ENCODE data around the gene CACFD1. TPM values are rescaled to one million over a fixed set of nuclear protein-coding genes. Genes with fewer than 3 reads are reported as not detected.

The CACFD1 gene
- total RNA-seq, 1 experiment from 2014 or later, result 7.5 TPM

DNA sequence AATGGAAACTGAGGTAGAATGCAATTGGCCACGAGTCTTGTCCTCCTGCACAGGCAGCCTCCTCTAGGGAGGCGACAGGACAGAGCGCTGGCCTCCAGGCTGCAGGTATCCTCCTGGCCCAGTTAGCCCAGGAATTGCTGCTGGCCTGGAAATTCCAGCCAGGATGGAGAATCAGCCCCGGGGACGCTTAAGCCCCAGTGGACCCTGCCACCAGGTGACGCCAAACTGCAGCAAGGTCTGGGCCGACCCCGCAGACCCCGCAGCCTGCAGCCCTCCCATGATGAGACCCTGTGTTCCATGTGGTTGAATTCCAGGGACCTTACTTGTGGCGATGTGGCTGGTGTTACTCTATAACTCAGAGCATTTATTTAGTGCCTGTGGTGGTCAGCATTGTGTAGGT lies 7.3 kb downstream of the CACFD1 start:
- no peaks in the 10 kb centered on the region for H3K36me3 ChIP-seq (ENCODE audit: low read depth, low read length)
- ATAC-seq (no peak), DNase-seq (no peak)
- H3K9me3 ChIP-seq (ENCODE audit: low read length), result no peaks in the 10 kb centered on the region
- no peak overlapping the region for H3K9ac ChIP-seq (ENCODE audit: low read length)
- H3K4me3 ChIP-seq (ENCODE audit: low read length), result no peak overlapping the region
- ChIA-PET POLR2A (ENCODE audit: unreplicated experiment) (no interaction called here), CTCF (no interaction called here)
- no peaks in the 10 kb centered on the region for H3K9me2 ChIP-seq (replicated peaks; ENCODE audit: low read length)
- intact Hi-C loops (cut with micrococcal nuclease), result no loop called here
- H3K4me1 ChIP-seq (ENCODE audit: insufficient read depth, low read length), result no peaks in the 10 kb centered on the region
- no peak overlapping the region for H3K27ac ChIP-seq (ENCODE audit: low read length)
- no peaks in the 10 kb centered on the region for H3F3A ChIP-seq (ENCODE audit: low read length, unreplicated experiment)
- no peaks in the 10 kb centered on the region for H3K79me2 ChIP-seq (ENCODE audit: low read length)
- H3K27me3 ChIP-seq (ENCODE audit: low read length), result no peaks in the 10 kb centered on the region
- no peak overlapping the region for H2AFZ ChIP-seq (ENCODE audit: low read length)
- H4K20me1 ChIP-seq (ENCODE audit: low read length), result no peaks in the 10 kb centered on the region
- no peak overlapping the region for H3K4me2 ChIP-seq (ENCODE audit: low read length)
- BruUV-seq (replicated peaks), result no TSS peak
- TF ChIP-seq EZH2phosphoT487 (IDR thresholded peaks at IDR 0.05; ENCODE audit: borderline replicate concordance, low read length) (no peak), EZH2 (IDR thresholded peaks at IDR 0.05; ENCODE audit: low read length, unreplicated experiment) (no peak)
- TF ChIP-seq, protein P1, sequence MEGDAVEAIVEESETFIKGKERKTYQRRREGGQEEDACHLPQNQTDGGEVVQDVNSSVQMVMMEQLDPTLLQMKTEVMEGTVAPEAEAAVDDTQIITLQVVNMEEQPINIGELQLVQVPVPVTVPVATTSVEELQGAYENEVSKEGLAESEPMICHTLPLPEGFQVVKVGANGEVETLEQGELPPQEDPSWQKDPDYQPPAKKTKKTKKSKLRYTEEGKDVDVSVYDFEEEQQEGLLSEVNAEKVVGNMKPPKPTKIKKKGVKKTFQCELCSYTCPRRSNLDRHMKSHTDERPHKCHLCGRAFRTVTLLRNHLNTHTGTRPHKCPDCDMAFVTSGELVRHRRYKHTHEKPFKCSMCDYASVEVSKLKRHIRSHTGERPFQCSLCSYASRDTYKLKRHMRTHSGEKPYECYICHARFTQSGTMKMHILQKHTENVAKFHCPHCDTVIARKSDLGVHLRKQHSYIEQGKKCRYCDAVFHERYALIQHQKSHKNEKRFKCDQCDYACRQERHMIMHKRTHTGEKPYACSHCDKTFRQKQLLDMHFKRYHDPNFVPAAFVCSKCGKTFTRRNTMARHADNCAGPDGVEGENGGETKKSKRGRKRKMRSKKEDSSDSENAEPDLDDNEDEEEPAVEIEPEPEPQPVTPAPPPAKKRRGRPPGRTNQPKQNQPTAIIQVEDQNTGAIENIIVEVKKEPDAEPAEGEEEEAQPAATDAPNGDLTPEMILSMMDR (conservative IDR thresholded peaks at IDR 0.05; ENCODE audit: low read depth, low read length), result no peak

DNA sequence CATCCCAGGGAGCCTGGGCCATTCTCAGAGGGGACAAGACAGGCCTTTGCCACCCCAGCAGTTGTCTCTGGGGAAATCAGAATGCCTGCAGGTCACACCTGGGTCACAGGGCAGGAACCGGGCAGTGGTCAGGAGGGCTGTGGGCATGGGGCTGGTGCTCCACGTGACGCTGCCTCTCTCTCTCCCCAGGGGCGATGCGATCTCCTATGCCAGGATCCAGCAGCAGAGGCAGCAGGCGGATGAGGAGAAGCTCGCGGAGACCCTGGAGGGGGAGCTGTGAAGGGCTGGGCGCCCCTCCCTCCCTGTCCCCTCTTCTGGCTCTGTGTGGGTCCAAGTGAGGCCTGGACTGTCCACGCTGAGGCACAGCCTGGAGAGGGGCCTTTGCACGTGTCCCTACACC lies 8.6 kb downstream of the CACFD1 start:
- ChIA-PET POLR2A (ENCODE audit: unreplicated experiment) (no interaction called here), CTCF (no interaction called here)
- Histone ChIP-seq H3K36me3 (ENCODE audit: low read depth, low read length) (no peaks in the 10 kb centered on the region), H3K4me3 (ENCODE audit: low read length) (no peak overlapping the region), H4K20me1 (ENCODE audit: low read length) (no peaks in the 10 kb centered on the region), H3K27me3 (ENCODE audit: low read length) (no peaks in the 10 kb centered on the region), H3K4me2 (ENCODE audit: low read length) (no peak overlapping the region), H3K9me3 (ENCODE audit: low read length) (no peaks in the 10 kb centered on the region), H2AFZ (ENCODE audit: low read length) (no peak overlapping the region), H3K4me1 (ENCODE audit: insufficient read depth, low read length) (no peaks in the 10 kb centered on the region), H3K9me2 (replicated peaks; ENCODE audit: low read length) (no peaks in the 10 kb centered on the region), H3K27ac (ENCODE audit: low read length) (no peak overlapping the region), H3F3A (ENCODE audit: low read length, unreplicated experiment) (no peaks in the 10 kb centered on the region), H3K9ac (ENCODE audit: low read length) (no peak overlapping the region), H3K79me2 (ENCODE audit: low read length) (no peaks in the 10 kb centered on the region)
- DNase-seq (no peak), ATAC-seq (no peak)
- TF ChIP-seq EZH2 (IDR thresholded peaks at IDR 0.05; ENCODE audit: low read length, unreplicated experiment) (no peak), EZH2phosphoT487 (IDR thresholded peaks at IDR 0.05; ENCODE audit: borderline replicate concordance, low read length) (no peak)
- TF ChIP-seq, protein P1 (conservative IDR thresholded peaks at IDR 0.05; ENCODE audit: low read depth, low read length), result no peak
- intact Hi-C loops (cut with micrococcal nuclease), result no loop called here
- BruUV-seq (replicated peaks), result no TSS peak

DNA sequence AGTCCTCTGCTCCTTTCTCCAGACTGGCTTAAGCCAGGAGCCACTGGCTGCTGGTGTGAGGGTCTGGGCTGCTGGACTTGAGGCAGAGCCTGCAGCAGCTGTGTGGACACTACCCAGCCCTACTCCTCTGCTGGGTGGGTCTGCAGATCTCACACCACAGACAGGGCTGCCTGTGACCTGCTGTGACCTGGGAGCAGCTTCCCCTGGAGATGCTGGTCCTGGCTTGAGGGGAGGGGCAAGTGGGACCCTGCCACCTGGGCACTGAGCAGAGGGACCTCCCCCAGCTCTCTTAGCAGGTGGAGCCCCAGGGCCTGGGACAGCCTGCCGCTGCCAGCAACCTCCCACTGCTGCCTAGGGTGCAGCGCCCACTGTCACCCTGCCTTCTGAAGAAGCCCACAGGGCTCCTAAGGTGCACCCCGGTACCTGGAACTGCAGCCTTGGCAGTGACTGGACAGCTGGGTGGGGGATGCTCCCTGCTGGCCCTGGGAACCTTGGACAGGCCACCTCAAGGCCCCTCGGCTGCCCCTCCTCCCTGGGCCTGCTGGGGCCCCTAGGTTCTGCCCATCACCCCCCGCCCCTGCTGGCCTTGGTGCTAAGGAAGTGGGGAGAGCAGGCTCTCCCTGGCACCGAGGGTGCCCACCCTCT lies 9.1 kb downstream of the CACFD1 start:
- H2AFZ ChIP-seq (ENCODE audit: low read length), result no peak overlapping the region
- TF ChIP-seq, protein P1 (conservative IDR thresholded peaks at IDR 0.05; ENCODE audit: low read depth, low read length), result no peak
- TF ChIP-seq EZH2 (IDR thresholded peaks at IDR 0.05; ENCODE audit: low read length, unreplicated experiment), result no peak
- no peak for TF ChIP-seq EZH2phosphoT487 (IDR thresholded peaks at IDR 0.05; ENCODE audit: borderline replicate concordance, low read length)
- no peaks in the 10 kb centered on the region for H3K27me3 ChIP-seq (ENCODE audit: low read length)
- H3K4me1 ChIP-seq (ENCODE audit: insufficient read depth, low read length), result no peaks in the 10 kb centered on the region
- H3K9me3 ChIP-seq (ENCODE audit: low read length), result no peaks in the 10 kb centered on the region
- ChIA-PET POLR2A (ENCODE audit: unreplicated experiment) (no interaction called here), CTCF (no interaction called here)
- H3K4me2 ChIP-seq (ENCODE audit: low read length), result no peak overlapping the region
- H3K36me3 ChIP-seq (ENCODE audit: low read depth, low read length), result no peaks in the 10 kb centered on the region
- no TSS peak for BruUV-seq (replicated peaks)
- intact Hi-C loops (cut with micrococcal nuclease), result no loop called here
- DNase-seq, result no peak
- ATAC-seq, result no peak
- H4K20me1 ChIP-seq (ENCODE audit: low read length), result no peaks in the 10 kb centered on the region
- H3K27ac ChIP-seq (ENCODE audit: low read length), result no peak overlapping the region
- no peaks in the 10 kb centered on the region for H3K9me2 ChIP-seq (replicated peaks; ENCODE audit: low read length)
- no peaks in the 10 kb centered on the region for H3F3A ChIP-seq (ENCODE audit: low read length, unreplicated experiment)
- no peak overlapping the region for H3K9ac ChIP-seq (ENCODE audit: low read length)
- no peaks in the 10 kb centered on the region for H3K79me2 ChIP-seq (ENCODE audit: low read length)
- no peak overlapping the region for H3K4me3 ChIP-seq (ENCODE audit: low read length)
